D721Med (cell line): Measurements from ENCODE around the gene ACSM6.

ENCODE experiments used
- DNase-seq: peaks from one replicate; pipeline ENCODE4 v3.0.0; 2011; ENCODE audit warnings: low spot score; ENCODE audit not compliant: insufficient read length
- FAIRE-seq: peaks from 2 replicates; lab custom pipeline; 2011; peaks lifted over from hg19 to GRCh38; lab: Jason Lieb, UNC
- TF ChIP-seq, protein P1 (sequence below): IDR thresholded peaks from 2 replicates; pipeline ENCODE4 v1.5.1; 2012; ENCODE audit warnings: mild to moderate bottlenecking, control low read depth; ENCODE audit not compliant: insufficient read depth; ENCODE audit errors: missing control alignments

Gene ACSM6

DNA sequence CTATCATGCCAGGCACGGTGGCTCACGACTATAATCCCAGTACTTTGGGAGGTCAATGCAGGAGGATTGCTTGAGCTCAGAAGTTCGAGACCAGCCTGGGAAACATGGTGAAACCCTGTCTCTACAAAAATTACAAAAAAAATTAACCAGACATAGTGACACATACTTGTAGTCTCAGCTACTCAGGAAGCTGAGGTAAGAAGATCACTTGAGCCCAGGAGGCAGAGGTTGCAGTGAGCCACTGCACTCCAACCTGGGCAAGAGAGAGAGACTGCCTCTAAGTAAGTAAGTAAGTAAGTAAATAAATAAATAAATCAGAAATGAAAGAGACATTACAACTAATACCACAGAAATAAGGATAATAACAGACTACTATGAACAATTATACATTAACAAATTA is 60.6 kb downstream of the ACSM6 start:
- no peak for FAIRE-seq
- TF ChIP-seq, protein P1, sequence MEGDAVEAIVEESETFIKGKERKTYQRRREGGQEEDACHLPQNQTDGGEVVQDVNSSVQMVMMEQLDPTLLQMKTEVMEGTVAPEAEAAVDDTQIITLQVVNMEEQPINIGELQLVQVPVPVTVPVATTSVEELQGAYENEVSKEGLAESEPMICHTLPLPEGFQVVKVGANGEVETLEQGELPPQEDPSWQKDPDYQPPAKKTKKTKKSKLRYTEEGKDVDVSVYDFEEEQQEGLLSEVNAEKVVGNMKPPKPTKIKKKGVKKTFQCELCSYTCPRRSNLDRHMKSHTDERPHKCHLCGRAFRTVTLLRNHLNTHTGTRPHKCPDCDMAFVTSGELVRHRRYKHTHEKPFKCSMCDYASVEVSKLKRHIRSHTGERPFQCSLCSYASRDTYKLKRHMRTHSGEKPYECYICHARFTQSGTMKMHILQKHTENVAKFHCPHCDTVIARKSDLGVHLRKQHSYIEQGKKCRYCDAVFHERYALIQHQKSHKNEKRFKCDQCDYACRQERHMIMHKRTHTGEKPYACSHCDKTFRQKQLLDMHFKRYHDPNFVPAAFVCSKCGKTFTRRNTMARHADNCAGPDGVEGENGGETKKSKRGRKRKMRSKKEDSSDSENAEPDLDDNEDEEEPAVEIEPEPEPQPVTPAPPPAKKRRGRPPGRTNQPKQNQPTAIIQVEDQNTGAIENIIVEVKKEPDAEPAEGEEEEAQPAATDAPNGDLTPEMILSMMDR: no peak
- no peak for DNase-seq

- TF ChIP-seq, protein P1: no peak
- FAIRE-seq: no peak
Observed at GRCh38 chr10:95256268-95256667, 62.2 kb downstream of the ACSM6 start.

DNA sequence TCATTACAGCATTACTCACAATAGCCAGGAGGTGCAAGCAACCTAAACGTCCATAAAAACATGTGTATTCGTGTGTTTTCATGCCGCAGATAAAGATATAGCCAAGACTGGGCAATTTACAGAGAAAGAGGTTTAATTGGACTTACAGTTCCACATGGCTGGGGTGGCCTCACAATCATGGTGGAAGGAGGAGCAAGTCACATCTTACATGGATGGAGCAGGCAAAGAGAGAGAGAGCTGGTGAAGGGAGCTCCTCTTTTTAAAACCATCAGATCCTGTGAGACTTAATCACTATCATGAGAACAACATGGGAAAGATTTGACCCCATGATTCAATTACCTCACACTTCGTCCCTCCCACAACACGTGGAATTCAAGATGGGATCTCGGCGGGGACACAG is 63.8 kb downstream of the ACSM6 start:
- FAIRE-seq (no peak), DNase-seq (no peak)
- TF ChIP-seq, protein P1: no peak

More at GRCh38 chr10:95256268-95256667, 62.2 kb downstream of the ACSM6 start:
- DNase-seq: no peak

- DNase-seq: no peak
- FAIRE-seq: no peak
Observed at GRCh38 chr10:95260397-95260881, 66.4 kb downstream of the ACSM6 start.

DNA sequence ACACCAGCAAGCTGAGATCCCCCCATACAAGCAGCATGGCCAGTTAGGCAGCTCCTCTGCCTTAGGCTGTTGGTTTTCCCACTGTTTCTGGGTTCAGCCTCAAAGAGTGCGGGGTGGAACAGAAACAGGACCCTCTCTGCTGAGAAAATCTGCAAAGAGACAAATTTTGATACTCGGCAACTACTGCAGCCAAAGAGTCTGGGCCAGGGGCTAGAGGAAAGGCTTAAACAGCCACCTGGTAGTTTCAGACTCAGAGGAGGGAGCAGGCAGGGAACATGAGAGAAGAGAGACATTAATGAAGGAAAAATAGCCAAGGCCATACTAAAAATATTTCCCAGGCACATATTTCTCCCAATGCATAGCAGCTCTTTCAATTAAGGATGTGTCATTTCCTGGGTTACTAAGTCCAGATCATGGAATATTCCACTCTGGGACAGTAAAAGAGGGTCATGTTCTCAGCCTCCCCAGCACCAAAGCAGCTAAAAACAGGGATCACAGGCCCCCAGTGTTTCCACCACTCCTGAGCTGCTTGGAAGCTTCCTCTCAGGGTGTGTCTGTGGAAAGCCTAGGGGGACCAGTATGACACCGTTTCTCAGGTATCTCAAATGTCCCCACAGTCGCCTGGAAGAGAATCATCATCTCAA is 67.0 kb downstream of the ACSM6 start:
- DNase-seq (no peak), FAIRE-seq (no peak)
- TF ChIP-seq, protein P1: no peak

More at GRCh38 chr10:95260397-95260881, 66.4 kb downstream of the ACSM6 start:
- TF ChIP-seq, protein P1: no peak

GRCh38 chr10:95261926-95262325 is 67.9 kb downstream of the ACSM6 start:
- no peak for DNase-seq
- no peak for FAIRE-seq
- TF ChIP-seq, protein P1: no peak
